Pancreas (tissue), 10 donors: ENCODE data around the gene PKHD1. TPM values are rescaled to one million over a fixed set of nuclear protein-coding genes. Genes with fewer than 3 reads are reported as not detected.

Experiments
- ATAC-seq, 4 donors: fragments of 200-7000 bp; cut with Tn5 transposase; one replicate each; pipeline versions ENCODE4 v1.8.0 to v1.9.1; 2020; ENCODE audit warnings: mild to moderate bottlenecking in 4 of 4, moderate library complexity in 4 of 4
- DNase-seq, 6 donors: peaks; one replicate each; pipeline ENCODE4 v3.0.0-alpha.2; 2020
- FAIRE-seq: peaks from 2 replicates; lab custom pipeline; 2012; peaks lifted over from hg19 to GRCh38; lab: Jason Lieb, UNC
- H3K27ac ChIP-seq, 4 donors: fragments of 200-600 bp; sonication (generic); 1 replicate in 3 of 4; 2 replicates in 1 of 4; pipeline versions ENCODE4 v1.5.0 to v1.8.0; 2020
- H3K27me3 ChIP-seq, 4 donors: fragments of 200-600 bp; one replicate each; pipeline ENCODE4 v1.8.0; 2021
- H3K36me3 ChIP-seq, 3 donors: fragments of 200-600 bp; sonication (generic) in 1 of 3; one replicate each; pipeline versions ENCODE4 v1.5.0 to v1.8.0; 2020 to 2021
- H3K4me1 ChIP-seq, 3 donors: fragments of 200-600 bp; one replicate each; pipeline ENCODE4 v1.8.0; 2021
- H3K4me3 ChIP-seq, 4 donors: fragments of 200-600 bp; sonication (generic) in 2 of 4; one replicate each; pipeline versions ENCODE4 v1.5.0 to v1.8.0; 2020 to 2021
- H3K9me3 ChIP-seq, 4 donors: fragments of 200-600 bp; one replicate each; pipeline ENCODE4 v1.8.0; 2021
- WGBS, 2 donors: extraction: QIAGEN DNeasy Blood & Tissue Kit; methylation state at CpG; one replicate each; pipeline ENCODE4 v1.1.7; 2013; 5-methylcytosine and 5-hydroxymethylcytosine counted together
- intact Hi-C, 3 donors: fragments of 100-400 bp; cut with DNase I; formaldehyde crosslinking; loops; one replicate each; pipeline versions ENCODE4 v1.11.1 to v1.14.2; 2022
- polyA plus RNA-seq, 2 donors: library from polyadenylated mRNA; stranded (reverse); fragments of 200-250 nt; gene quantifications; one replicate each; pipeline ENCODE4 v1.2.3, GENCODE V29; 2013
- total RNA-seq, 6 donors: library from RNA; stranded (reverse); fragmentation: NEBNext Ultra II Directional in 4 of 6; extraction: Animal tissue kit (Norgen Biotek cat#: 25700) in 4 of 6; gene quantifications; one replicate each; pipeline versions ENCODE4 v1.2.1 to v1.2.4, GENCODE V29; 2021 to 2023
- TF ChIP-seq, protein P1 (sequence below), 4 donors: fragments of 200-600 bp; sonication (generic) in 3 of 4; IDR thresholded peaks; one replicate each; pipeline versions ENCODE4 v1.5.0 to v1.8.0; 2021; ENCODE audit warnings: antibody characterized with exemption in 4 of 4
- donor health status: healthy with polysubstance abuse.
- donor health status: DM: no; HTN: no; CAD: no; lungs with moderate emphysema.
- donor health status: DM: no; HTN: no; CAD: no.
- donor health status: control.
- donor health status: control.
- donor health status: Bipolar disorder and iron deficiency.
- donor health status: DM: yes; HTN: yes; CAD: no.
- donor health status: DM: no; HTN: no; CAD: no.
- donor health status: DM: no; HTN: no; CAD: no.
- donor health status: DM: yes; HTN: yes; CAD: no.

The PKHD1 gene
- total and polyA plus RNA-seq, 8 donors, result 6.4 to 33.0 (median 16.3) TPM

DNA sequence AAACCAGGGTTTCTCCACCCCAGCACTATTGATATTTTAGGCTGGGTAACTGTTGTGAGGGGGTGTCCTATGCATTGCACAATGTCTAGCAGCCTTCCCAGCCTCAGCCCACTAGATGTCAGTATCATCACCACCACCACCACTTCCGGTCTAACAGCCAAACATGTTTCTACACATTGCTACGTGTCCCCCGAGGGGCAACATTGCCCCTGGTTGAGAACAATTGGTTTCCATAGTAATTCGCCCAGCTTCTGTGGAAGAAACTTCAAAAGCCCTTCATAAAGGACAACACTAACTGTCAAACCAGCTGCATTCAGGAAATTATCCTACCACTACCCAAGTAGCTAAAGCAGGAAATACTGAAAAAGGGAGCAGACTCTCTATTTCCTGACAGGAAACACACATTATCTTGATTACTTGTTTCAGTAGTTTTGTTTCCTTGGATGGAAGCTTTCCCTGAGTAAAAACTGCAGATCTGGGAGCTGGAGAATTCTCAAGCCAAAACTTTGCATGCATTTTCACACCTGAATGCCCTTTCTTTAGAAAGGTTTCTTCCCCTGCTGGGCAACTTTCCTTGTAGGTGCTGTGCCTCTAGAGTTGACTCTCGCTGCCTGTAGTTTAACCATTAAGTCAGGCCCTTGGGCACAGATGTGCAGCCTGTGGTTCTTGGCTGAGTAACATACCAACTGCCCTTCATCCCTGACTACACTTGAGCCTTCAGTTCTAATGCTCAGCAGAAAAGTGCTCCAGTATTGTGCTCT lies 23.6 kb downstream of the PKHD1 start:
- FAIRE-seq (no peak), ATAC-seq (peak; percentile 88 to 98 (median 94)), DNase-seq (peak in 4 of 6 donors; percentile 23 to 56 (median 42))

DNA sequence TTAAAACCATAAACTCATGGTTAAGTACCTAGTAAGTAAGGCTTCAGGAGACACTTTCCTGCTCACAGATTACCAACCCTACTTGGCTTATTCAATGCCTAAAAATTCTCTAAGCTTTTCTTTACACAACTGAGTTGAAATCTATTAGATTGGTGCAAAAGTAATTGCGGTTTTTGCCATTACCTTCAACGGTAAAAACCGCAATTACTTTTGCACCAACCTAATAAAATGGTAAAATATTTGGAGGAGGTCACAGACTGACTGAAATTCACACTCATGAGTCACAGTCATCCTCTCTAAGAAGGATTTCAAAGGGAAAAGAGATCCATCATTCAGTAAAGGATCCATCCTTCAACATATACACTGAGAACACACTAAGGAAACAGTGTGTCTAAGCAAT lies 25.9 kb downstream of the PKHD1 start:
- Histone ChIP-seq H3K36me3 (no peaks in the 10 kb centered on the region), H3K27me3 (no peaks in the 10 kb centered on the region), H3K4me1 (peaks cover 0 to 3% (median 0%) of the 10 kb centered on the region in 3 donors), H3K4me3 (no peak overlapping the region), H3K27ac (no peak overlapping the region), H3K9me3 (no peaks in the 10 kb centered on the region)
- FAIRE-seq, result no peak
- TF ChIP-seq, protein P1, sequence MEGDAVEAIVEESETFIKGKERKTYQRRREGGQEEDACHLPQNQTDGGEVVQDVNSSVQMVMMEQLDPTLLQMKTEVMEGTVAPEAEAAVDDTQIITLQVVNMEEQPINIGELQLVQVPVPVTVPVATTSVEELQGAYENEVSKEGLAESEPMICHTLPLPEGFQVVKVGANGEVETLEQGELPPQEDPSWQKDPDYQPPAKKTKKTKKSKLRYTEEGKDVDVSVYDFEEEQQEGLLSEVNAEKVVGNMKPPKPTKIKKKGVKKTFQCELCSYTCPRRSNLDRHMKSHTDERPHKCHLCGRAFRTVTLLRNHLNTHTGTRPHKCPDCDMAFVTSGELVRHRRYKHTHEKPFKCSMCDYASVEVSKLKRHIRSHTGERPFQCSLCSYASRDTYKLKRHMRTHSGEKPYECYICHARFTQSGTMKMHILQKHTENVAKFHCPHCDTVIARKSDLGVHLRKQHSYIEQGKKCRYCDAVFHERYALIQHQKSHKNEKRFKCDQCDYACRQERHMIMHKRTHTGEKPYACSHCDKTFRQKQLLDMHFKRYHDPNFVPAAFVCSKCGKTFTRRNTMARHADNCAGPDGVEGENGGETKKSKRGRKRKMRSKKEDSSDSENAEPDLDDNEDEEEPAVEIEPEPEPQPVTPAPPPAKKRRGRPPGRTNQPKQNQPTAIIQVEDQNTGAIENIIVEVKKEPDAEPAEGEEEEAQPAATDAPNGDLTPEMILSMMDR (IDR thresholded peaks at IDR 0.05), result no peak
- no peak for DNase-seq
- intact Hi-C loops, result loop anchor here in 1 of 3 donors (10.0 kb wide), 1 partner anchor 173 kb away; no protein-coding TSS in a partner anchor
- 70 to 82% methylated on average over 3 of the region's 3 CpGs for WGBS, 2 donors
- ATAC-seq, result no peak

More for the DNA sequence above, 23.6 kb downstream of the PKHD1 start:
- intact Hi-C loops, result loop anchor here in 1 of 3 donors (10.0 kb wide), 1 partner anchor 171 kb away; no protein-coding TSS in a partner anchor
- Histone ChIP-seq H3K36me3 (peaks cover 0 to 4% (median 0%) of the 10 kb centered on the region in 3 donors), H3K9me3 (no peaks in the 10 kb centered on the region), H3K27ac (no peak overlapping the region), H3K4me1 (peaks cover 0 to 3% (median 0%) of the 10 kb centered on the region in 3 donors), H3K27me3 (no peaks in the 10 kb centered on the region), H3K4me3 (no peak overlapping the region)
- TF ChIP-seq, protein P1 (IDR thresholded peaks at IDR 0.05), result peak in 3 of 4 donors; percentile 21 to 37 (median 36)
- WGBS, 2 donors, result 11 to 14% methylated on average over 5 of the region's 5 CpGs

DNA sequence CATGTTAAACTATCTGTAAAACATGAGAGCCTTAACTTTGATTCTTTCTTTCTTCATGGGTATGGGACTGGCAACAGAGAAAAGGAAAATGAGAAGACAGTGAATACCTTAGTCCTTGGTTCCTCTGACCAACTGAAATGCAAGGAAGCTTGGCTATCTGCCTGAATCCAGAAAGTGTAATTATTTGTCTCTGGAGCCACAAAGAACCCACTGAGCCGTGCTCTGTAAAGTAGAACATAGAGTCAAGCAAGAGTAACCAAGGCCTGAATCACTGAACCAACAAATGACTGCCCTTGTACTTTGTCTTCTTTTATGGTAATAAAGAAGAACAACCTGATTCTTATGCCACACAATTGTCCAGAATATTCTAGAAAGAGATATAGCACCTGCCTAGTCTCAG lies 27.6 kb downstream of the PKHD1 start:
- peaks cover 0 to 5% (median 0%) of the 10 kb centered on the region in 3 donors for H3K36me3 ChIP-seq
- ATAC-seq (no peak), DNase-seq (no peak), FAIRE-seq (no peak)
- H3K27me3 ChIP-seq, result no peaks in the 10 kb centered on the region
- no peaks in the 10 kb centered on the region for H3K9me3 ChIP-seq
- intact Hi-C loops, result loop anchor here in 1 of 3 donors (10.0 kb wide), 2 partner anchors 175 to 195 kb away; no protein-coding TSS in a partner anchor
- TF ChIP-seq, protein P1 (IDR thresholded peaks at IDR 0.05), result no peak
- WGBS, 2 donors, result 53 to 60% methylated on average over 1 of the region's 1 CpG
- no peak overlapping the region for H3K27ac ChIP-seq
- no peak overlapping the region for H3K4me3 ChIP-seq
- H3K4me1 ChIP-seq, result peaks cover 0 to 3% (median 0%) of the 10 kb centered on the region in 3 donors

DNA sequence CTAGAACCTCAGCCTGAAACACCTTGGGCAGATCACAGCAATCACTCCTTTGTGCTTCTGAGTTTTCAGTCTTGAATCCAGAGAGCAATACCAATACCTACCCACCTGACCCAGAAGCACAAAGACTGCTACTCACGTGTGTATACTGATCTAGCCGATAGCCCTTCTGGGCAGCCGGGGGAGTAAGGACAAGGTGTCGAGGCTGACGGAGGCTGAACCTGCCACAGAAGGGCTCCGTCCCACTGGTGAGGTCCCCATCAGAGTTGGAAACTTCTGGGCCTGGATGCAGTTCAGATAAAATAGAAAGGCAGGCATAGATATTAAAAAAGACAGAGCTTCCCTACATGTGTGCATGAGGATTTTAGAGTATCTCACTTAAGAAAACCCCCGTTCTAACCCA lies 32.0 kb downstream of the PKHD1 start:
- FAIRE-seq (no peak), ATAC-seq (no peak), DNase-seq (no peak)
- WGBS, 2 donors, result 69 to 80% methylated on average over 7 of the region's 7 CpGs
- Histone ChIP-seq H3K4me1 (no peaks in the 10 kb centered on the region), H3K27ac (no peak overlapping the region), H3K4me3 (no peak overlapping the region), H3K36me3 (peaks cover 0 to 10% (median 0%) of the 10 kb centered on the region in 3 donors), H3K9me3 (no peaks in the 10 kb centered on the region), H3K27me3 (no peaks in the 10 kb centered on the region)
- intact Hi-C loops, result loop anchor here in 1 of 3 donors (10.0 kb wide), 1 partner anchor 199 kb away; no protein-coding TSS in a partner anchor
- TF ChIP-seq, protein P1 (IDR thresholded peaks at IDR 0.05), result no peak
